ENCODE results near the gene CHST11. TPM values are rescaled to one million over a fixed set of nuclear protein-coding genes. Genes with fewer than 3 reads are reported as not detected.

The CHST11 gene
- total RNA-seq, 1 experiment from 2014 or later: 1.1 TPM

DNA sequence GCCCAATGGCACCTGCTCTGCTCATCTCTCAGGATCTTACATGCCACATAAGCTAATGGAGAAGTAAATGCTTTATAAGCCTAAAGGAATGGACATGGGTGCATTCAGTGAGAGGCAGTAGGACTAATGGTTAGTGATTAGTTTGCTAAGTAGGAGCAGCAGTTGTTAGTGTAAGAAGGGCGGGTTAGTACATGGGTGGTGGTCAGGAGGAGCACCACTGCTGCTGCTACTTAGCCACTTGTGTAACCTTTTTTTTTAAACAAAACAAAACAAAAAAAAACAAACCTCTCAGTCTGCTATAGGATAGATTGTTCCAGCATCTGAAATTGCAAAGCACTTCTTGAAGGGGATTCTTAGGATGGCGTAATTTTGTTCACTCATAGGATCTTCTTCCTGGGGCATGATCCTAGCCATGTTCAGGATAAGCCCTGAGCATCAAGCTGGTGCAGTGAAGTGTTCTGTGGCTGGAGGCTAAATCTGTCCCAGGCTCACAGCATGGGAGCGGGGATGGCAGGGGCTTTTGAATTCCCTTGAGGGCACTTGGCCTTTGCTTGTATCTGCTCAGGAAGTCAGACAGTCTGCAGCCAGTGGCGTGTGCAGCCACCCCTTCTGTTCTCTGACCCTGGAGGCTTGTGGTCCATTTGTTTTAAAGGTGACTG lies 63.6 kb downstream of the CHST11 start:
- no peaks in the 10 kb centered on the region for H3K9me3 ChIP-seq (ENCODE audit: low read depth, low read length, poor library complexity, severe bottlenecking)
- H3K4me1 ChIP-seq (ENCODE audit: insufficient read depth, low read length, poor library complexity, severe bottlenecking): peaks cover 9% of the 10 kb centered on the region
- no peaks in the 10 kb centered on the region for H3K36me3 ChIP-seq (ENCODE audit: insufficient read depth, low read length, poor library complexity, severe bottlenecking)
- no peak for TF ChIP-seq EZH2 (IDR thresholded peaks at IDR 0.05; ENCODE audit: borderline replicate concordance, low read depth, low read length, poor library complexity, severe bottlenecking)
- TF ChIP-seq, protein P1, sequence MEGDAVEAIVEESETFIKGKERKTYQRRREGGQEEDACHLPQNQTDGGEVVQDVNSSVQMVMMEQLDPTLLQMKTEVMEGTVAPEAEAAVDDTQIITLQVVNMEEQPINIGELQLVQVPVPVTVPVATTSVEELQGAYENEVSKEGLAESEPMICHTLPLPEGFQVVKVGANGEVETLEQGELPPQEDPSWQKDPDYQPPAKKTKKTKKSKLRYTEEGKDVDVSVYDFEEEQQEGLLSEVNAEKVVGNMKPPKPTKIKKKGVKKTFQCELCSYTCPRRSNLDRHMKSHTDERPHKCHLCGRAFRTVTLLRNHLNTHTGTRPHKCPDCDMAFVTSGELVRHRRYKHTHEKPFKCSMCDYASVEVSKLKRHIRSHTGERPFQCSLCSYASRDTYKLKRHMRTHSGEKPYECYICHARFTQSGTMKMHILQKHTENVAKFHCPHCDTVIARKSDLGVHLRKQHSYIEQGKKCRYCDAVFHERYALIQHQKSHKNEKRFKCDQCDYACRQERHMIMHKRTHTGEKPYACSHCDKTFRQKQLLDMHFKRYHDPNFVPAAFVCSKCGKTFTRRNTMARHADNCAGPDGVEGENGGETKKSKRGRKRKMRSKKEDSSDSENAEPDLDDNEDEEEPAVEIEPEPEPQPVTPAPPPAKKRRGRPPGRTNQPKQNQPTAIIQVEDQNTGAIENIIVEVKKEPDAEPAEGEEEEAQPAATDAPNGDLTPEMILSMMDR (conservative IDR thresholded peaks at IDR 0.05; ENCODE audit: low read depth, low read length): no peak
- H3K27ac ChIP-seq (ENCODE audit: low read depth, low read length, poor library complexity, severe bottlenecking): no peak overlapping the region
- BruUV-seq (replicated peaks): no TSS peak
- ChIA-PET CTCF (no interaction called here), POLR2A (ENCODE audit: low non-redundant PET) (interaction anchor here (0.7 kb wide), 1 partner anchor 19 kb away, joined by 3 read pairs; no protein-coding TSS in a partner anchor)
- no peaks in the 10 kb centered on the region for H3K27me3 ChIP-seq (replicated peaks; ENCODE audit: insufficient read depth, low read depth, low read length, poor library complexity)
- intact Hi-C loops (cut with micrococcal nuclease; ENCODE audit: unreplicated experiment): no loop called here
- DNase-seq (ENCODE audit: low spot score): no peak
- H3K4me3 ChIP-seq (ENCODE audit: low read depth, low read length, poor library complexity, severe bottlenecking): no peak overlapping the region

DNA sequence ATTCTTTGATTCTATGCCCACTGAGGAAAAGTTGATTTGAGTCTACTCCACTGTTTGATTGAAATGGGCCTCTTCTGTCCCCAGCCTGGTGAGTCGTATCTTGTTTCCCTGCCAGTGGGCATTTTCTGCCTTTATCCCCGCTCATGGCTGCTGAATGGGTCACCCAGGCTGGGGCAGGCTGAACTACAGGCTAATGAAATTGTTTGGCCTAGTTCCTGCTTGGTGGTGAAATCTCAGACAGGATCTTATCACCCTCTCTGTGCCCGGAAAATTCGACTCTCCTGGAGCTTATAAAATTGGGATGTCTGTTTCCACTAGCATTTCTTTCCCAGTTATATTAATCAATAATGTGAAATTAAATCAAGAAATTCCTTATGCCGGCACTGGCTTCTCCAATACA lies 65.0 kb downstream of the CHST11 start:
- H3K9me3 ChIP-seq (ENCODE audit: low read depth, low read length, poor library complexity, severe bottlenecking): no peaks in the 10 kb centered on the region
- H3K4me1 ChIP-seq (ENCODE audit: insufficient read depth, low read length, poor library complexity, severe bottlenecking): peaks cover 9% of the 10 kb centered on the region
- no TSS peak for BruUV-seq (replicated peaks)
- ChIA-PET CTCF (no interaction called here), POLR2A (ENCODE audit: low non-redundant PET) (interaction anchor here (0.7 kb wide), 1 partner anchor 737 kb away, joined by 4 read pairs; no protein-coding TSS in a partner anchor)
- intact Hi-C loops (cut with micrococcal nuclease; ENCODE audit: unreplicated experiment): no loop called here
- H3K36me3 ChIP-seq (ENCODE audit: insufficient read depth, low read length, poor library complexity, severe bottlenecking): no peaks in the 10 kb centered on the region
- no peak overlapping the region for H3K4me3 ChIP-seq (ENCODE audit: low read depth, low read length, poor library complexity, severe bottlenecking)
- TF ChIP-seq EZH2 (IDR thresholded peaks at IDR 0.05; ENCODE audit: borderline replicate concordance, low read depth, low read length, poor library complexity, severe bottlenecking): no peak
- TF ChIP-seq, protein P1 (conservative IDR thresholded peaks at IDR 0.05; ENCODE audit: low read depth, low read length): no peak
- no peak overlapping the region for H3K27ac ChIP-seq (ENCODE audit: low read depth, low read length, poor library complexity, severe bottlenecking)
- DNase-seq (ENCODE audit: low spot score): no peak
- no peaks in the 10 kb centered on the region for H3K27me3 ChIP-seq (replicated peaks; ENCODE audit: insufficient read depth, low read depth, low read length, poor library complexity)

- TF ChIP-seq, protein P1 (conservative IDR thresholded peaks at IDR 0.05; ENCODE audit: low read depth, low read length): no peak
- TF ChIP-seq EZH2 (IDR thresholded peaks at IDR 0.05; ENCODE audit: borderline replicate concordance, low read depth, low read length, poor library complexity, severe bottlenecking): no peak
- Histone ChIP-seq H3K27me3 (replicated peaks; ENCODE audit: insufficient read depth, low read depth, low read length, poor library complexity) (no peaks in the 10 kb centered on the region), H3K27ac (ENCODE audit: low read depth, low read length, poor library complexity, severe bottlenecking) (no peak overlapping the region), H3K4me3 (ENCODE audit: low read depth, low read length, poor library complexity, severe bottlenecking) (no peak overlapping the region), H3K9me3 (ENCODE audit: low read depth, low read length, poor library complexity, severe bottlenecking) (no peaks in the 10 kb centered on the region), H3K36me3 (ENCODE audit: insufficient read depth, low read length, poor library complexity, severe bottlenecking) (no peaks in the 10 kb centered on the region), H3K4me1 (ENCODE audit: insufficient read depth, low read length, poor library complexity, severe bottlenecking) (peaks cover 9% of the 10 kb centered on the region)
- no peak for DNase-seq (ENCODE audit: low spot score)
- intact Hi-C loops (cut with micrococcal nuclease; ENCODE audit: unreplicated experiment): loop anchor here (1.0 kb wide), 1 partner anchor 48 kb away; no protein-coding TSS in a partner anchor
- ChIA-PET POLR2A (ENCODE audit: low non-redundant PET) (no interaction called here), CTCF (no interaction called here)
- BruUV-seq (replicated peaks): no TSS peak
Measured at GRCh38 chr12:104522985-104523722, 66.4 kb downstream of the CHST11 start.

Data from A673 (cell line).